ENCODE results near the gene KIF1A.

Gene KIF1A

DNA sequence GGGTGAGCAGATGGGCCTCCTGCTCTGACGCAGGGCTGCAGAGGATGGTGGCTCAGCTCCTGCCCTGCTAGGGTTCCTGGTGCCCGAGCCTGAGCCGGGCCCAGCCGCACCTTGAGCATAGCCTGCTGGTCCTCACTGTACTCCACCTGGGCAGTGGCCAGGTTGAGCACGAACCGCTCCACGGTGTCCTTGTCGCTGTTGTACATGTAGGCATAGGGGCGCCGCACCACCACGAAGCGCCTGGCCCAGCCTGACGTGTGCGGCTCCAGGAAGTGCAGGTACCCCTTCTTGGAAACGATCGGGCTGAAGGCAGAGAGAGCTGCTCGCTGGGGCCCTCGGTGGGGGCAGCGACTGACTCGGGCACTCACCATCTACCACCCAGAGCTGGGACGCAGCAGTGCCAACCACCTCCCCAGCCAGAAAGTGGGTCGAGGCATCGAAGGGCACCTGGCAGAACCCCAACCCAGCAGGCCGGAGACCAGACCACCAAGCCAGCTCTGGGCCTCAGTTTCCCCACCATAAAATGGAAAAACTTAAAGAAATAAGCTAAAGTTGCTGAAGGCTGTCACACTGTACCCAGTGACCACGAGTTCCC, 101.0 kb downstream of the KIF1A start:
- Histone ChIP-seq H3K36me3 (ENCODE audit: control insufficient read depth, insufficient read depth, low read length) (no peaks in the 10 kb centered on the region), H3K4me3 (ENCODE audit: low read length) (no peak overlapping the region), H3K27me3 (ENCODE audit: control insufficient read depth, insufficient read depth, low read length) (peaks cover 6% of the 10 kb centered on the region), H3K4me1 (ENCODE audit: control insufficient read depth, insufficient read depth, low read length) (no peaks in the 10 kb centered on the region), H3K9me3 (ENCODE audit: control insufficient read depth, low read length) (no peaks in the 10 kb centered on the region), H3K9ac (ENCODE audit: low read length) (no peak overlapping the region)

DNA sequence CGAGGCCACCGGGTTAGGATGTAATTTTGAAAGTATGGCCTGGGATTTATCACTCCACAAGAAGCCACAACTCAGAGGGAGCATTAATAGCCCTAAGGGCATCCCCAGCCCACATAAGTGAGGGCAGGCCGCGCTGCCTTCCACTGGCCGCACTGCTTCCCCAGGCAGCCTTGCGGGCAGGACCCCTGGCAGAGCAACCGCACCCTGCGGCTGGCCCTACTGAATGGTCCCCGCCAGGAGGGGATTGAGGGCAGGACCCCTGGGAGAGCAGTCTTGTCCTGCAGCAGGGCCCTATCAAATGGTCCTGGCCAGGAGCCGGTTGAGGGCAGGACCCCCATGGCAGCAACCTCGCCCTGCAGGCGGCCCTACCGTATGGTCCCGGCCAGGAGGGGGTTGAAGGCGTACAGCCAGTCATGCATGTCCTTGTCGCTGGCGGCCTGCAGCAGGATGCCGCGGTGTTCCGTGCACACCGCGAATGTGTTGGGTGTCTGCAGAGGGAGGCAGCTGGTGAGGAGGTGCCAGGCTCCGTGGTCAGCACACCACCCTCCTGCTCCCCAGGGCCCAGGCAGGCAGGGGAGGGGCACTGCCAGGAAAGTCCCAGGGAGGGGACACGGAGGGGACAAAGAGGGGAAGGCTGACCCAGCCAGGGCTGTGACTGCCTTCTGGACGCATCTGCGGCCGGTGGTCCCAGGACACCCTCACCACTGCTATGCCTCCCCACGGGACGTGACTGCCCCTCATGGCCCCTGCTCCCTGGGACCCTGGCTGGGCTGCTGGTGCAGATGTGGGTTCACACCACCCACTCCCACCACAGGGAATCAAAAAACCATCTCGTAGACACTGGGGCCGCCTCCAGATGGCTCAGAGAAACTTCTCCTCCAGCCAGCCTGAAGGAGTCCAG, 102.1 kb downstream of the KIF1A start:
- Histone ChIP-seq H3K4me1 (ENCODE audit: control insufficient read depth, insufficient read depth, low read length) (no peaks in the 10 kb centered on the region), H3K4me3 (ENCODE audit: low read length) (no peak overlapping the region), H3K27me3 (ENCODE audit: control insufficient read depth, insufficient read depth, low read length) (peaks cover 6% of the 10 kb centered on the region), H3K9me3 (ENCODE audit: control insufficient read depth, low read length) (no peaks in the 10 kb centered on the region), H3K36me3 (ENCODE audit: control insufficient read depth, insufficient read depth, low read length) (no peaks in the 10 kb centered on the region), H3K9ac (ENCODE audit: low read length) (no peak overlapping the region)

GRCh38 chr2:240717181-240717641, 102.8 kb downstream of the KIF1A start:
- no peaks in the 10 kb centered on the region for H3K36me3 ChIP-seq (ENCODE audit: control insufficient read depth, insufficient read depth, low read length)
- H3K4me1 ChIP-seq (ENCODE audit: control insufficient read depth, insufficient read depth, low read length), result no peaks in the 10 kb centered on the region
- no peaks in the 10 kb centered on the region for H3K9me3 ChIP-seq (ENCODE audit: control insufficient read depth, low read length)
- H3K9ac ChIP-seq (ENCODE audit: low read length), result no peak overlapping the region
- H3K4me3 ChIP-seq (ENCODE audit: low read length), result no peak overlapping the region
- peaks cover 6% of the 10 kb centered on the region for H3K27me3 ChIP-seq (ENCODE audit: control insufficient read depth, insufficient read depth, low read length)

DNA sequence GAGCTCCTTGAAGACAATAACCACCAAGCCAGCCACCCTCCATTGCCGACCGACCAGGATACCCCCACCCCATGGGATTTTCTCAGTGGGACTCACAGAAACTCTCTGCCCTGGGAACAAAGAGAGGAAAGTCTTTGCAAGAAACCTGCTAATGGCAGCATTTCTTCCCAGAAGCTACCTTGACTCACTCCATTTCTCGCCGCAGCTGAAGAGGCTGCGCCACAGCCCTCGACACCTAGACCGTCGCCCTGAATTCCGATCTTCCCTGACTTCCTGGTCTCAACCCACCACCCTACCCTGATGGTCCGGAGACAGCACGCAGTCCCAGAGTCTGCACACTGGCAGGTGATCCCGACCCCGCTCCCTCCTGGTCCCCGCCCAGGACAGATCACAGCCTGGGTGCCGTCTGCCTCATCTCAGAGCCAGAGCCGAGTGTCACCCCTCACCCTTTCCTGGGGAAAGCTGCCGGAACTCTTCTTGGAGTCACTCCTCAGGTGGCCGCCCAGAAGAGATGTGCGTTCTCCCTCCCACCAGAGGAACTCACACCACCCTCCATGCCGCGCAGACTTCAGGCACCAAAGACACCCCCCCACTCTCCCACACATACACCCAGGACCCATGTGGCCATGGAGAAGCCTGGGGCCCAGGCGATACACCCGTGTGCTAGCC, 103.8 kb downstream of the KIF1A start:
- Histone ChIP-seq H3K27me3 (ENCODE audit: control insufficient read depth, insufficient read depth, low read length) (peaks cover 6% of the 10 kb centered on the region), H3K4me1 (ENCODE audit: control insufficient read depth, insufficient read depth, low read length) (no peaks in the 10 kb centered on the region), H3K4me3 (ENCODE audit: low read length) (no peak overlapping the region), H3K9me3 (ENCODE audit: control insufficient read depth, low read length) (no peaks in the 10 kb centered on the region), H3K9ac (ENCODE audit: low read length) (no peak overlapping the region), H3K36me3 (ENCODE audit: control insufficient read depth, insufficient read depth, low read length) (no peaks in the 10 kb centered on the region)

DNA sequence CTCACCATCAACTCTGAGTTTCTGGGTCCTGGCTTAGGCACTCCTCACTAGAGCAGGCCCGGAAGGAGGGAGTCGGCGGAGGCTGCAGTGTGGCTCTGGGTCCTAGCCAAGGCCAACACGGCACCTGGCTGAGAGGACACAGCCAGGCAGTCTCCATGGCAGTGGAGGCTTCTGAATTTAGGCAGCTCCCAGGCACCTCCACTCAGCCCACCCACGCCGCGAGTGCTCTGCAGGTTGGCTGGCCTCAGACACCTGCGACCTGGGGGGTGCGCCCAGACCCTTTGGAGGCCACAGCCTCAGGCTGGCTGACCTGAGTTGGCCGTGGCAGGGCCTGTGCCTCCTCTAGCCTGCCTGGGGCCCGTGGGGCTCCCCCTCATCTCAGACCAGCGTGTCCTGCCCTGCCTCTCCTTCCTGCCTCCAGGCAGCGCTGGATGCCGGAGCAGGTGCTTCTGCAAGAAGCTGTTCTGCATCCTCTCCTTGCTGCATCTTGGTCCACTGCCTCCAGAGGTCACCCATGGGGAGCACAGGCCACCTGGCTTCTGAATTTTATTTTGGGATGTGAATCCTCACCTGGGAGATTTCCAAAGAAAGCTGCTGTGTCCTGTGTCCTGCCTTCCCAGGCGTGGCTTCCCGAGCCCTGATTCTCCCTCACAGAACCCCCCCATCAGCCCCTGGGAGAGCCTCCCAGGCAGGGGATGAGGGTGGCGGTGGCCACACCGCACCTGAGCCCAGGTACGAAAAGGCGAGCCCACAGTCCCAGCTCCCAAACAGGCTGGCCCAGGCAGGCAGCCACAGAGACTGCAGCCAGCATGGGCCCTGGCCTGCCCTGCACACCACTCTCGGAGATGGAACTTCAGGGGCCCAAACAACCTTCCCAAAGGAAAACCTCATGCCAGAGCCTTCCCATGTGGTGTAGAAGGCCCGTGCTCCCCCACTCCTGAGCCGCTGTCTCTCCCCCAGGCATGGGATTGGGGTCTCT, 105.0 kb downstream of the KIF1A start:
- no peak overlapping the region for H3K4me3 ChIP-seq (ENCODE audit: low read length)
- no peaks in the 10 kb centered on the region for H3K36me3 ChIP-seq (ENCODE audit: control insufficient read depth, insufficient read depth, low read length)
- H3K27me3 ChIP-seq (ENCODE audit: control insufficient read depth, insufficient read depth, low read length), result peaks cover 6% of the 10 kb centered on the region
- no peaks in the 10 kb centered on the region for H3K9me3 ChIP-seq (ENCODE audit: control insufficient read depth, low read length)
- no peak overlapping the region for H3K9ac ChIP-seq (ENCODE audit: low read length)
- H3K4me1 ChIP-seq (ENCODE audit: control insufficient read depth, insufficient read depth, low read length), result no peaks in the 10 kb centered on the region

GRCh38 chr2:240713928-240714746, 105.9 kb downstream of the KIF1A start:
- Histone ChIP-seq H3K9ac (ENCODE audit: low read length) (no peak overlapping the region), H3K9me3 (ENCODE audit: control insufficient read depth, low read length) (no peaks in the 10 kb centered on the region), H3K27me3 (ENCODE audit: control insufficient read depth, insufficient read depth, low read length) (peaks cover 6% of the 10 kb centered on the region), H3K4me1 (ENCODE audit: control insufficient read depth, insufficient read depth, low read length) (no peaks in the 10 kb centered on the region), H3K36me3 (ENCODE audit: control insufficient read depth, insufficient read depth, low read length) (no peaks in the 10 kb centered on the region), H3K4me3 (ENCODE audit: low read length) (no peak overlapping the region)

- H3K4me1 ChIP-seq (ENCODE audit: control insufficient read depth, insufficient read depth, low read length), result no peaks in the 10 kb centered on the region
- H3K9ac ChIP-seq (ENCODE audit: low read length), result no peak overlapping the region
- H3K27me3 ChIP-seq (ENCODE audit: control insufficient read depth, insufficient read depth, low read length), result peaks cover 6% of the 10 kb centered on the region
- no peak overlapping the region for H3K4me3 ChIP-seq (ENCODE audit: low read length)
- no peaks in the 10 kb centered on the region for H3K9me3 ChIP-seq (ENCODE audit: control insufficient read depth, low read length)
- no peaks in the 10 kb centered on the region for H3K36me3 ChIP-seq (ENCODE audit: control insufficient read depth, insufficient read depth, low read length)
Observed at GRCh38 chr2:240713071-240713927, 106.7 kb downstream of the KIF1A start.

DNA sequence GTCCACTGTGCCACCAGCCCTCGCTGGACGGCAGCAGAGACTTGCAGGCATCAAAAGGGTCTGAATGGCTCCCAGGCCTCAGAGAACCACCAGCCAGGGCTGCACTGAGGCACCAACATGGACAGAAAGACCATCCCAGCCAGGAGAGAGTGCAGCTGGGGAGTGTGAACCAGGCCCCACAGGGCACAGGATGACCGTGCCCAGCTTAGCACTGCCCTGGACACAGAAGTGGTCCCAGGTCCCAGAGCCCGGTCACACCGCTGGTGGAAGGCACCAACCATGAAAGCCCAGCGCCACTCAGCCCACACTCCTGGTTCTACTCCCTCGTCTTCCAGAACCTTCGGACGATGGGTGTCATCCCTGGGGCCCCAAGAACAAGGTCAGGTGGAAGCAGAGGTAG, 107.9 kb downstream of the KIF1A start:
- no peaks in the 10 kb centered on the region for H3K36me3 ChIP-seq (ENCODE audit: control insufficient read depth, insufficient read depth, low read length)
- H3K27me3 ChIP-seq (ENCODE audit: control insufficient read depth, insufficient read depth, low read length), result peaks cover 3% of the 10 kb centered on the region

DNA sequence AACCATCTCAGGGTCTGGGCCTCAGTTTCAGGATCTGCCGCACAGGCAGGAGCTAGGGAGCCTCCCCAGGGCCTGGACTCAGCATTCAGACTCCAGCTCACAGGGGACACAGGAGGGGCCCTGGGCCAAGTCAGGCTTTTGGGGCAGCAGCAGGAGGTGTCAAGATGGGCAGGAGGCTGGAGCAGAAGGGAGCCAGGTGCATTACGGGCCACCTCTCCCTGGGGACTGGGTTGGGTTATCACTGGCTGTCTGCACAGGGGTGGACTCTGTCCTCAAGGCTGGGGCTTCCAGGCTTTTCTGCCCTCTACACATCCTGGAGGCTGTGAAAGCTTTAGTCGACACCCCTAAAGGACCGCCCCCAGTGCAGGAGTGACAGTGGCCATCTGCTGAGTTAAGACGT, 108.3 kb downstream of the KIF1A start:
- Histone ChIP-seq H3K4me3 (ENCODE audit: low read length) (no peak overlapping the region), H3K9ac (ENCODE audit: low read length) (no peak overlapping the region), H3K27me3 (ENCODE audit: control insufficient read depth, insufficient read depth, low read length) (peaks cover 3% of the 10 kb centered on the region)

More for the DNA sequence above, 107.9 kb downstream of the KIF1A start:
- no peaks in the 10 kb centered on the region for H3K9me3 ChIP-seq (ENCODE audit: control insufficient read depth, low read length)
- no peak overlapping the region for H3K9ac ChIP-seq (ENCODE audit: low read length)
- H3K4me1 ChIP-seq (ENCODE audit: control insufficient read depth, insufficient read depth, low read length), result no peaks in the 10 kb centered on the region
- no peak overlapping the region for H3K4me3 ChIP-seq (ENCODE audit: low read length)

DNA sequence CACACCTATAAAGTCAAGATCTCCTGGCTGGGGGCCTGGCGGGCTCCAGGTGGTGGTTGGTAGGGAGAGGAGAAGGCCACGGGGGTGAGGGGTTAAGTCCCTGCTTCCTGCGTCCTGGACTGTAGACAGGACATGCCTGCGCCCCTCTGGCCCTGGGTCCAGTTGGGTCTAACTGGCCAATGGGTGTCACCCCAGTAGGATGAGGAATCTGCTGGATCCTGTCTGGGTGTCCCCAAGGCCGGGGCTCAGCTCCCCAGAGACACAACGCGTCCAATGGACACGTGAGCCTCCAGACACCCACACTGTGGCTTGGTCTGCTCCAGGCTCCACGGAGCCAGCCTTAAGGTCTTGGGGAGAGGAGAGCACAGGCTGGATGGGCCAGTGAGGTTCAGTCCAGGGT, 108.7 kb downstream of the KIF1A start:
- H3K4me1 ChIP-seq (ENCODE audit: control insufficient read depth, insufficient read depth, low read length), result no peaks in the 10 kb centered on the region
- peaks cover 3% of the 10 kb centered on the region for H3K27me3 ChIP-seq (ENCODE audit: control insufficient read depth, insufficient read depth, low read length)
- no peak overlapping the region for H3K9ac ChIP-seq (ENCODE audit: low read length)
- H3K36me3 ChIP-seq (ENCODE audit: control insufficient read depth, insufficient read depth, low read length), result no peaks in the 10 kb centered on the region
- no peaks in the 10 kb centered on the region for H3K9me3 ChIP-seq (ENCODE audit: control insufficient read depth, low read length)
- H3K4me3 ChIP-seq (ENCODE audit: low read length), result no peak overlapping the region

More for the DNA sequence above, 108.3 kb downstream of the KIF1A start:
- no peaks in the 10 kb centered on the region for H3K4me1 ChIP-seq (ENCODE audit: control insufficient read depth, insufficient read depth, low read length)
- no peaks in the 10 kb centered on the region for H3K36me3 ChIP-seq (ENCODE audit: control insufficient read depth, insufficient read depth, low read length)
- H3K9me3 ChIP-seq (ENCODE audit: control insufficient read depth, low read length), result no peaks in the 10 kb centered on the region
